Sigmoid colon (tissue), 4 donors: ENCODE measurements around the gene SLC5A12.

Source experiments
- EP300 ChIP-seq, 4 donors: sonication (generic); formaldehyde crosslinking; IDR thresholded peaks; one replicate each; pipeline ENCODE4 v1.6.1; 2017; ENCODE audit warnings: antibody characterized with exemption in 4 of 4
- POLR2A ChIP-seq, 2 donors: fragments of 450-650 bp; IDR thresholded peaks; one replicate each; pipeline ENCODE4 v1.6.1; 2016; ENCODE audit warnings: antibody characterized with exemption in 2 of 2, mild to moderate bottlenecking in 2 of 2, moderate library complexity in 2 of 2
- POLR2AphosphoS5 ChIP-seq, 4 donors: sonication (generic); formaldehyde crosslinking; IDR thresholded peaks; one replicate each; pipeline ENCODE4 v1.6.1; 2017; ENCODE audit warnings: antibody characterized with exemption in 4 of 4
- TF ChIP-seq, protein P1 (sequence below), 4 experiments: fragments of 450-650 bp in 3 of 4; fragments of 200-600 bp in 1 of 4; IDR thresholded peaks; one replicate each; pipeline ENCODE4 v1.5.1; 2016 to 2019; ENCODE audit warnings: antibody characterized with exemption in 4 of 4, mild to moderate bottlenecking in 3 of 4, moderate library complexity in 2 of 4

GRCh38 chr11:26621132-26621531, 100.7 kb downstream of the SLC5A12 start:
- TF ChIP-seq POLR2AphosphoS5 (IDR thresholded peaks at IDR 0.05) (no peak), POLR2A (IDR thresholded peaks at IDR 0.05) (no peak), EP300 (IDR thresholded peaks at IDR 0.05) (no peak)
- TF ChIP-seq, protein P1, sequence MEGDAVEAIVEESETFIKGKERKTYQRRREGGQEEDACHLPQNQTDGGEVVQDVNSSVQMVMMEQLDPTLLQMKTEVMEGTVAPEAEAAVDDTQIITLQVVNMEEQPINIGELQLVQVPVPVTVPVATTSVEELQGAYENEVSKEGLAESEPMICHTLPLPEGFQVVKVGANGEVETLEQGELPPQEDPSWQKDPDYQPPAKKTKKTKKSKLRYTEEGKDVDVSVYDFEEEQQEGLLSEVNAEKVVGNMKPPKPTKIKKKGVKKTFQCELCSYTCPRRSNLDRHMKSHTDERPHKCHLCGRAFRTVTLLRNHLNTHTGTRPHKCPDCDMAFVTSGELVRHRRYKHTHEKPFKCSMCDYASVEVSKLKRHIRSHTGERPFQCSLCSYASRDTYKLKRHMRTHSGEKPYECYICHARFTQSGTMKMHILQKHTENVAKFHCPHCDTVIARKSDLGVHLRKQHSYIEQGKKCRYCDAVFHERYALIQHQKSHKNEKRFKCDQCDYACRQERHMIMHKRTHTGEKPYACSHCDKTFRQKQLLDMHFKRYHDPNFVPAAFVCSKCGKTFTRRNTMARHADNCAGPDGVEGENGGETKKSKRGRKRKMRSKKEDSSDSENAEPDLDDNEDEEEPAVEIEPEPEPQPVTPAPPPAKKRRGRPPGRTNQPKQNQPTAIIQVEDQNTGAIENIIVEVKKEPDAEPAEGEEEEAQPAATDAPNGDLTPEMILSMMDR (IDR thresholded peaks at IDR 0.05): no peak
